NOMO-1 treated with DMSO at 0.1 percent for 48 hours (cell line): ENCODE data around the gene ERBB4.

Experiments
- DNase-seq: peaks from one replicate; lab custom pipeline; 2025; ENCODE audit not compliant: unreplicated experiment; lab: John Stamatoyannopoulos, UW

The ERBB4 gene

GRCh38 chr2:211845338-211846035 is 693.1 kb downstream of the ERBB4 start:
- DNase-seq = no peak

GRCh38 chr2:211837706-211838105 is 700.9 kb downstream of the ERBB4 start:
- no peak for DNase-seq

- no peak for DNase-seq
Observed at GRCh38 chr2:211837206-211837605, 701.4 kb downstream of the ERBB4 start.

GRCh38 chr2:211836409-211836808 is 702.2 kb downstream of the ERBB4 start:
- no peak for DNase-seq

GRCh38 chr2:211835695-211836094 is 702.9 kb downstream of the ERBB4 start:
- no peak for DNase-seq

- no peak for DNase-seq
Observed at GRCh38 chr2:211833582-211834279, 704.9 kb downstream of the ERBB4 start.

- DNase-seq = no peak
Observed at GRCh38 chr2:211829725-211830124, 708.9 kb downstream of the ERBB4 start.

GRCh38 chr2:211823886-211824479 is 714.6 kb downstream of the ERBB4 start:
- no peak for DNase-seq

- DNase-seq = no peak
Observed at GRCh38 chr2:211822686-211823335, 715.8 kb downstream of the ERBB4 start.

GRCh38 chr2:211816754-211817153 is 721.8 kb downstream of the ERBB4 start:
- DNase-seq = no peak

- DNase-seq = no peak
Observed at GRCh38 chr2:211812587-211812986, 726.0 kb downstream of the ERBB4 start.

- no peak for DNase-seq
Observed at GRCh38 chr2:211802666-211803065, 735.9 kb downstream of the ERBB4 start.

- DNase-seq = no peak
Observed at GRCh38 chr2:211800001-211800400, 738.6 kb downstream of the ERBB4 start.

- no peak for DNase-seq
Observed at GRCh38 chr2:211798868-211799267, 739.7 kb downstream of the ERBB4 start.

GRCh38 chr2:211793690-211794089 is 744.9 kb downstream of the ERBB4 start:
- DNase-seq = no peak

GRCh38 chr2:211789982-211790381 is 748.6 kb downstream of the ERBB4 start:
- no peak for DNase-seq

GRCh38 chr2:211766689-211767088 is 771.9 kb downstream of the ERBB4 start:
- DNase-seq = no peak

- DNase-seq = no peak
Observed at GRCh38 chr2:211762479-211762878, 776.1 kb downstream of the ERBB4 start.

- no peak for DNase-seq
Observed at GRCh38 chr2:211760103-211760502, 778.5 kb downstream of the ERBB4 start.

GRCh38 chr2:211756266-211756665 is 782.3 kb downstream of the ERBB4 start:
- no peak for DNase-seq

GRCh38 chr2:211755187-211755586 is 783.4 kb downstream of the ERBB4 start:
- DNase-seq = no peak

GRCh38 chr2:211751848-211752247 is 786.8 kb downstream of the ERBB4 start:
- no peak for DNase-seq
